SK-N-MC (cell line): ENCODE results near the gene AK1.

Source experiments
- EZH2 ChIP-seq: fragments of 200-600 bp; sonication (generic); IDR thresholded peaks from one replicate; pipeline ENCODE4 v1.6.1; 2017; ENCODE audit warnings: antibody characterized with exemption
- FOXP2 ChIP-seq: optimal IDR thresholded peaks from 2 replicates; pipeline ENCODE3; 2011; ENCODE audit warnings: mild to moderate bottlenecking, moderate library complexity; ENCODE audit not compliant: insufficient read depth; ENCODE audit errors: extremely low read length, control extremely low read depth
- POLR2AphosphoS5 ChIP-seq: IDR thresholded peaks from 2 replicates; pipeline ENCODE4 v1.6.1; 2012; ENCODE audit warnings: mild to moderate bottlenecking, low read depth, low read length, borderline replicate concordance

DNA sequence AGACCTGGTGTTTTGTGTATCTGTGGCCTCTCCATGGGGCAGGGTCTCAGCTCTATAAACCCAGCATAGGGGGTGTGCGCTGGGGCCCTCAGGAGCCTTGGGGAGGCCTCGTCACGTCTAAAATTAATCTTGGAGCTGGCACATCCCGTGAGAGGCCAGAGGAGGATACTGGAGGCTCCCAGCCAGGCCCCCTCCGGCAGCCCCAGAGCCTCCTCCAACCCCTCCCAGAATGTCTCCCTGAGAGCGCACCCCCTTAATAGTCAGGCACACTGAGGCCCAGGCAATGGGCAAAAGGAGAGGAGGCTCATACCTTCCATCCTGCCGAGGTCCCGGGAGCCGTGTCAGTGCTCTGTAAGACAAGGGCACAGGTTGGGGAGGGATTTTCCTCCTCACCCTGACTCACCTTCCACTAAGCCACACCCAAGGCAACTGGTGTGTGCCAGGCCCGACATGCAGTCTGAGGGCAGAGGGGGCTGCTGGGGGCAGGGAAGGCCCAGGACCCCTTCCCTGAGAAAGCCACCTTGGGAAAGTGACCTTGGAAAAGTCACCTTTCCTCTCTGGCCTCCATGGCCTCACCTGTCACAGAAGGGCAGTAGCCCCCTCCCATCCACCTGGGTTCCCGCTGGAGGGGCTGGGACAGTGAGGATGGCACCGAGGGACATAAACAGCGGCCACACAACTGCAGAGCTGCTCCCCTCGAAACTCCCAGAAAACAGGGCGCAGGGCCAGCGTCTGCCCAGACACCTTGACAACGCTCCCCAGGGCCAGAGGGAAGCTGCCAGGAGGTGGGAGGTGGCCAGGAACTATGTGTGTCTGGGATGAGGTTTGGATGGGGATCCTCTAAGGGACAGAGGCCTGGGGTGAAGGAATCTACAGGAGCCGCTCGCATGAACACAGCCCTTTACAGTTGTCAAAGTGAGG, 2.9 kb downstream of the AK1 start:
- TF ChIP-seq EZH2: no peak
- TF ChIP-seq POLR2AphosphoS5: no peak
- TF ChIP-seq FOXP2: no peak
